GM12878 (cell line): Measurements from ENCODE around the gene ARHGAP20. TPM values are rescaled to one million over a fixed set of nuclear protein-coding genes. Genes with fewer than 3 reads are reported as not detected.

ENCODE experiments used
- EZH2 ChIP-seq: IDR thresholded peaks from 2 replicates; pipeline ENCODE4 v1.6.1; 2012; ENCODE audit warnings: low read depth, mild to moderate bottlenecking, control low read depth, inconsistent platforms, low read length, borderline replicate concordance; ENCODE audit not compliant: control insufficient read depth
- HDGF ChIP-seq: fragments of 450-650 bp; IDR thresholded peaks from 2 replicates; pipeline ENCODE4 v1.6.1; 2016; ENCODE audit warnings: antibody characterized with exemption
- MTA3 ChIP-seq: IDR thresholded peaks from 2 replicates; pipeline ENCODE4 v1.6.1; 2012; ENCODE audit warnings: low read length, inconsistent platforms, borderline replicate concordance
- NBN ChIP-seq: fragments of 450-650 bp; IDR thresholded peaks from 2 replicates; pipeline ENCODE4 v1.6.1; 2016
- PML ChIP-seq: IDR thresholded peaks from 2 replicates; pipeline ENCODE4 v1.6.1; 2012; ENCODE audit warnings: low read length, inconsistent platforms
- POLR2AphosphoS5 ChIP-seq: IDR thresholded peaks from 2 replicates; pipeline ENCODE4 v1.6.1; 2011; ENCODE audit warnings: mild to moderate bottlenecking, low read length, inconsistent platforms
- RAD21 ChIP-seq: IDR thresholded peaks from 2 replicates; pipeline ENCODE4 v1.6.1; 2011; ENCODE audit warnings: mild to moderate bottlenecking, low read depth, low read length, moderate library complexity; ENCODE audit not compliant: insufficient read depth
- RFX5 ChIP-seq: IDR thresholded peaks from 2 replicates; pipeline ENCODE4 v1.6.1; 2011; ENCODE audit warnings: low read depth, low read length, improper control_type of control experiment
- RUNX3 ChIP-seq: IDR thresholded peaks from 2 replicates; pipeline ENCODE4 v1.6.1; 2012; ENCODE audit warnings: low read length, inconsistent platforms
- SMAD5 ChIP-seq: IDR thresholded peaks from 2 replicates; pipeline ENCODE4 v1.6.1; 2016; ENCODE audit warnings: antibody characterized with exemption, low read depth
- TCF7 ChIP-seq: IDR thresholded peaks from 2 replicates; pipeline ENCODE4 v1.6.1; 2014; ENCODE audit warnings: antibody characterized with exemption, borderline replicate concordance
- YBX1 ChIP-seq: fragments of 450-650 bp; IDR thresholded peaks from 2 replicates; pipeline ENCODE4 v1.6.1; 2016; ENCODE audit warnings: antibody characterized with exemption
- polyA plus RNA-seq, 11 experiments: library from polyadenylated mRNA; depleted of rRNA in 4 of 11; unstranded in 6 of 11; stranded (reverse) in 5 of 11; fragments of >200 nt; fragmentation: Nextera tagmentation in 4 of 11; fragmentation: Illumina TruSeq in 1 of 11; extraction: Ambion mirVana in 4 of 11; extraction: Trizol in 1 of 11; gene quantifications; 1 replicate in 1 of 11; 2 replicates in 10 of 11; pipeline versions ENCODE4 v1.2.1 to v1.2.3, GENCODE V29; 2011 to 2016; ENCODE audit warnings: inconsistent platforms in 2 of 11, missing spikeins in 2 of 11, low read depth in 1 of 11
- total RNA-seq, 4 experiments: library from RNA; depleted of rRNA in 3 of 4; stranded (reverse); fragments of >200 nt in 3 of 4; fragmentation: Illumina TruSeq in 1 of 4; extraction: Trizol in 1 of 4; gene quantifications; 2 replicates each; pipeline versions ENCODE4 v1.2.1 to v1.2.3, GENCODE V29; 2013 to 2021
- TF ChIP-seq, protein P1 (sequence below): fragments of 450-650 bp; conservative IDR thresholded peaks from 2 replicates; pipeline ENCODE4 v1.6.1; 2017; ENCODE audit warnings: mild to moderate bottlenecking, moderate library complexity
- TF ChIP-seq, protein P2 (sequence below): IDR thresholded peaks from 2 replicates; pipeline ENCODE4 v1.6.1; 2012; ENCODE audit warnings: mild to moderate bottlenecking, low read depth, low read length
- TF ChIP-seq, protein P3 (sequence below): fragments of 450-650 bp; IDR thresholded peaks from 2 replicates; pipeline ENCODE4 v1.6.1; 2017; ENCODE audit warnings: antibody characterized with exemption, mild to moderate bottlenecking, moderate library complexity

The ARHGAP20 gene
- total and polyA plus RNA-seq, 10 of the 15 experiments (the other 5 are each of a cell fraction or from before 2014, with no cell fraction given) = 0.01 TPM; not detected in 9

DNA sequence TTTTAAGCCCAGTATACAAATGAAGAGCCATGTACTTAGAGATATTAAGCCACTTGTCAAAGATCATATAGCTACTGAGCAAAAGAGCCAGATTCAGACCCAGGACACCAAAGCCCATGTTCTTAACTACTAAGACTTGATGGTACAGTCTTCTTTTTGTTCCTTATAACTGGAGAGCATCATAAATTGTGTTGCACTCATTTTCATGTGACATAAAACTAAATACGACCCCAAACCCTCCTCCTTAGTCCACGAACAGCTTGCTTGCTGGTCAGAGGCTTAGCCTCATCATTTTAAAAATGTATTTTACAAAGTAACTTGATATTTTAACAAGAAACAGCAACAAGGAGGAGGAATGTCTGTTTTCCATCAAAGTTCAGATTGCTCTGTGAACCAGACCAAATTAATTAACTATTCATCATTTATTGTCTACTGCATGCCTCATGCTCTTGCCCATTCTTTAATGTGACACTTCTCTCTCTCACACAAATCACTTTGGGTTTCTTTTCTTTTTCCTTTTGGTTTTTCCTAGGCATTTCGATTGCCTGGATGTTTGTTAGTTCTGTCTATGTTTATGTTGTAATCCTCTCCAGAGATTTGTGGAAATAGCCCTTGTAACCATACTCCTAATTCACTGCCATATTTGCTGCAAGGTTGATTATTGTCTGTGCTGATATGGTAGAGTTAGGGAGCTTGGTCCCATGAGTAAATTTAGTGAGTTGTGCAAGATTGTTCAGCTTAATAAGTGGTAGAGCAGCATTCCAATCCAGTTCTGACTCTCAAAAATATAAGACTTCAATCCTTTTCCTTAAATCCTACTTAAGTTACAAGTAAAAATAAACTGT, 8.4 kb upstream of the ARHGAP20 start (continued):
- TF ChIP-seq, protein P1, sequence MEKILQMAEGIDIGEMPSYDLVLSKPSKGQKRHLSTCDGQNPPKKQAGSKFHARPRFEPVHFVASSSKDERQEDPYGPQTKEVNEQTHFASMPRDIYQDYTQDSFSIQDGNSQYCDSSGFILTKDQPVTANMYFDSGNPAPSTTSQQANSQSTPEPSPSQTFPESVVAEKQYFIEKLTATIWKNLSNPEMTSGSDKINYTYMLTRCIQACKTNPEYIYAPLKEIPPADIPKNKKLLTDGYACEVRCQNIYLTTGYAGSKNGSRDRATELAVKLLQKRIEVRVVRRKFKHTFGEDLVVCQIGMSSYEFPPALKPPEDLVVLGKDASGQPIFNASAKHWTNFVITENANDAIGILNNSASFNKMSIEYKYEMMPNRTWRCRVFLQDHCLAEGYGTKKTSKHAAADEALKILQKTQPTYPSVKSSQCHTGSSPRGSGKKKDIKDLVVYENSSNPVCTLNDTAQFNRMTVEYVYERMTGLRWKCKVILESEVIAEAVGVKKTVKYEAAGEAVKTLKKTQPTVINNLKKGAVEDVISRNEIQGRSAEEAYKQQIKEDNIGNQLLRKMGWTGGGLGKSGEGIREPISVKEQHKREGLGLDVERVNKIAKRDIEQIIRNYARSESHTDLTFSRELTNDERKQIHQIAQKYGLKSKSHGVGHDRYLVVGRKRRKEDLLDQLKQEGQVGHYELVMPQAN = no peak
- TF ChIP-seq SMAD5 (no peak), YBX1 (no peak), RUNX3 (no peak), NBN (no peak), TCF7 (no peak), POLR2AphosphoS5 (no peak), RAD21 (no peak), PML (no peak), MTA3 (no peak), RFX5 (no peak), HDGF (no peak), EZH2 (no peak)
- TF ChIP-seq, protein P2, sequence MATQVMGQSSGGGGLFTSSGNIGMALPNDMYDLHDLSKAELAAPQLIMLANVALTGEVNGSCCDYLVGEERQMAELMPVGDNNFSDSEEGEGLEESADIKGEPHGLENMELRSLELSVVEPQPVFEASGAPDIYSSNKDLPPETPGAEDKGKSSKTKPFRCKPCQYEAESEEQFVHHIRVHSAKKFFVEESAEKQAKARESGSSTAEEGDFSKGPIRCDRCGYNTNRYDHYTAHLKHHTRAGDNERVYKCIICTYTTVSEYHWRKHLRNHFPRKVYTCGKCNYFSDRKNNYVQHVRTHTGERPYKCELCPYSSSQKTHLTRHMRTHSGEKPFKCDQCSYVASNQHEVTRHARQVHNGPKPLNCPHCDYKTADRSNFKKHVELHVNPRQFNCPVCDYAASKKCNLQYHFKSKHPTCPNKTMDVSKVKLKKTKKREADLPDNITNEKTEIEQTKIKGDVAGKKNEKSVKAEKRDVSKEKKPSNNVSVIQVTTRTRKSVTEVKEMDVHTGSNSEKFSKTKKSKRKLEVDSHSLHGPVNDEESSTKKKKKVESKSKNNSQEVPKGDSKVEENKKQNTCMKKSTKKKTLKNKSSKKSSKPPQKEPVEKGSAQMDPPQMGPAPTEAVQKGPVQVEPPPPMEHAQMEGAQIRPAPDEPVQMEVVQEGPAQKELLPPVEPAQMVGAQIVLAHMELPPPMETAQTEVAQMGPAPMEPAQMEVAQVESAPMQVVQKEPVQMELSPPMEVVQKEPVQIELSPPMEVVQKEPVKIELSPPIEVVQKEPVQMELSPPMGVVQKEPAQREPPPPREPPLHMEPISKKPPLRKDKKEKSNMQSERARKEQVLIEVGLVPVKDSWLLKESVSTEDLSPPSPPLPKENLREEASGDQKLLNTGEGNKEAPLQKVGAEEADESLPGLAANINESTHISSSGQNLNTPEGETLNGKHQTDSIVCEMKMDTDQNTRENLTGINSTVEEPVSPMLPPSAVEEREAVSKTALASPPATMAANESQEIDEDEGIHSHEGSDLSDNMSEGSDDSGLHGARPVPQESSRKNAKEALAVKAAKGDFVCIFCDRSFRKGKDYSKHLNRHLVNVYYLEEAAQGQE = no peak
- TF ChIP-seq, protein P3, sequence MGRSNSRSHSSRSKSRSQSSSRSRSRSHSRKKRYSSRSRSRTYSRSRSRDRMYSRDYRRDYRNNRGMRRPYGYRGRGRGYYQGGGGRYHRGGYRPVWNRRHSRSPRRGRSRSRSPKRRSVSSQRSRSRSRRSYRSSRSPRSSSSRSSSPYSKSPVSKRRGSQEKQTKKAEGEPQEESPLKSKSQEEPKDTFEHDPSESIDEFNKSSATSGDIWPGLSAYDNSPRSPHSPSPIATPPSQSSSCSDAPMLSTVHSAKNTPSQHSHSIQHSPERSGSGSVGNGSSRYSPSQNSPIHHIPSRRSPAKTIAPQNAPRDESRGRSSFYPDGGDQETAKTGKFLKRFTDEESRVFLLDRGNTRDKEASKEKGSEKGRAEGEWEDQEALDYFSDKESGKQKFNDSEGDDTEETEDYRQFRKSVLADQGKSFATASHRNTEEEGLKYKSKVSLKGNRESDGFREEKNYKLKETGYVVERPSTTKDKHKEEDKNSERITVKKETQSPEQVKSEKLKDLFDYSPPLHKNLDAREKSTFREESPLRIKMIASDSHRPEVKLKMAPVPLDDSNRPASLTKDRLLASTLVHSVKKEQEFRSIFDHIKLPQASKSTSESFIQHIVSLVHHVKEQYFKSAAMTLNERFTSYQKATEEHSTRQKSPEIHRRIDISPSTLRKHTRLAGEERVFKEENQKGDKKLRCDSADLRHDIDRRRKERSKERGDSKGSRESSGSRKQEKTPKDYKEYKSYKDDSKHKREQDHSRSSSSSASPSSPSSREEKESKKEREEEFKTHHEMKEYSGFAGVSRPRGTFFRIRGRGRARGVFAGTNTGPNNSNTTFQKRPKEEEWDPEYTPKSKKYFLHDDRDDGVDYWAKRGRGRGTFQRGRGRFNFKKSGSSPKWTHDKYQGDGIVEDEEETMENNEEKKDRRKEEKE = no peak
